Germinal center (tissue), 1 donor: Measurements from ENCODE around the gene ACSM2A.
"Not testable (repeated sequence)": the region's sequence is repeated elsewhere in the genome, so short reads cannot be mapped to it uniquely, and the experiment has no call there.

Experiments
- DNase-seq: peaks from one replicate; pipeline ENCODE4 v3.0.0; 2012; ENCODE audit warnings: mixed read lengths, low spot score

Gene ACSM2A, protein sequence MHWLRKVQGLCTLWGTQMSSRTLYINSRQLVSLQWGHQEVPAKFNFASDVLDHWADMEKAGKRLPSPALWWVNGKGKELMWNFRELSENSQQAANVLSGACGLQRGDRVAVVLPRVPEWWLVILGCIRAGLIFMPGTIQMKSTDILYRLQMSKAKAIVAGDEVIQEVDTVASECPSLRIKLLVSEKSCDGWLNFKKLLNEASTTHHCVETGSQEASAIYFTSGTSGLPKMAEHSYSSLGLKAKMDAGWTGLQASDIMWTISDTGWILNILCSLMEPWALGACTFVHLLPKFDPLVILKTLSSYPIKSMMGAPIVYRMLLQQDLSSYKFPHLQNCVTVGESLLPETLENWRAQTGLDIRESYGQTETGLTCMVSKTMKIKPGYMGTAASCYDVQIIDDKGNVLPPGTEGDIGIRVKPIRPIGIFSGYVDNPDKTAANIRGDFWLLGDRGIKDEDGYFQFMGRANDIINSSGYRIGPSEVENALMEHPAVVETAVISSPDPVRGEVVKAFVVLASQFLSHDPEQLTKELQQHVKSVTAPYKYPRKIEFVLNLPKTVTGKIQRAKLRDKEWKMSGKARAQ

DNA sequence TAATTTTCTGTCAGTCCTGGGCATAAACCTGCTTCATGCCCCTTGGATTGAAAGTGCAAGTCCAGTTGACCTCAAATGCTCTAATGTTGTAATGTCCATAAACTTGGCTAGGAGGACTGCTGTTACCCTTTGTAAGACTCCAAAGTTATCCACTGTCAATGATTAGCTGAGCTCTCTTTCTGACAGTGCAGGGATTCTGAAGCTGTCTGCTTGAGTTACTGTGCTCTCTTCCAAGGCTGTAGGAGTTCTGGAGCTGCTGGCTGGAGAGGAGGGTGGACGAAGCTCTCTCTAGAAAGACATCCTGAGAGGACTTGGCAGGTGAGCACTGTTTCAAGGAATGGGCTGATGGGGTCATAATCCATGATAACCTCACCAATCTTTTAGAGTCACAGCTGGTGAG lies at the start of gene ACSM2A:
Gene ACSM2A (plus strand): TSS at position 158 of the 400 bp plus-strand sequence. CDS start 8,594 bp downstream, outside the sequence.
- not testable (repeated sequence) for DNase-seq

DNA sequence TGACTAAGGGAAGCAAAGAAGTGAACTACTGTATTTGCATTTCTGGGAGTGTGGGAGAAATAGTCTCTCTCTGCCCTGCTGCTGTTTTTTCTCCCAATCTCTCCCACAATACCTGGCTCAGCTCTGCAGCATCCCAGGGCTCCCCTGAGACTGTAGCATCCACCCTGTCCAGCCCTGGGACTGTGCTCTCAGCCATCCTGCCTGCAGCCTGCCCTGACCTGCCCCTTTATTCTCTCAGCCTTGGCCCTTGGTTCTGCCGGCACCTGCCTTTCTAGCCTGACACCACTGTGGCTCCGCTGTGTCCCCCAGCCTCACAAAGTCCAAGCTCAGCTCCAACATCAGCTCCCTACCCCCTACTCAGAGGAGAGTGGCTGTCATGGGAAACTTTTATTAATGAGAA lies 48.7 kb upstream of the ACSM2A start:
- no peak for DNase-seq

DNA sequence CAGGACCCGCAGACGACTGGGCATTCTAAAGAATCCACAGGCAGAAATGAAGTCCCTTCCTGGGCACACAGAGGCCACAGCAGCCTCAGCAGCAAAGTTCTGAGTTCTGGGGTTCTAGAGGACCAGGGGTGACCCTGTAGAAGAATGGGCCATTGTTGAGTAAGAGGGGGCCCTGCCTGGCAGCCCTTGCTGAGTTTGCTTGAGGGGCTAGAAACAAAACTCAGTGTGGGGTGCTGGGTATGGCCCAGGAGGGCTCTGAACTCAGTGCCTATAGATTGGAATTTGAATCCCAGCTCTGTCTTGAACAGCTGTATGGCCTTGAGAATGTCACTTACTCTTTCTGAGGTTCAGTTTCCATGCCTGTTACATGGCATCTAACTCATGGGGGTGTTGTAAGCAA lies 46.7 kb upstream of the ACSM2A start, which contains the start of gene PDILT:
Gene PDILT (minus strand): TSS at position 101 of the 400 bp plus-strand sequence. CDS start 5,437 bp downstream, outside the sequence.
- DNase-seq: no peak

DNA sequence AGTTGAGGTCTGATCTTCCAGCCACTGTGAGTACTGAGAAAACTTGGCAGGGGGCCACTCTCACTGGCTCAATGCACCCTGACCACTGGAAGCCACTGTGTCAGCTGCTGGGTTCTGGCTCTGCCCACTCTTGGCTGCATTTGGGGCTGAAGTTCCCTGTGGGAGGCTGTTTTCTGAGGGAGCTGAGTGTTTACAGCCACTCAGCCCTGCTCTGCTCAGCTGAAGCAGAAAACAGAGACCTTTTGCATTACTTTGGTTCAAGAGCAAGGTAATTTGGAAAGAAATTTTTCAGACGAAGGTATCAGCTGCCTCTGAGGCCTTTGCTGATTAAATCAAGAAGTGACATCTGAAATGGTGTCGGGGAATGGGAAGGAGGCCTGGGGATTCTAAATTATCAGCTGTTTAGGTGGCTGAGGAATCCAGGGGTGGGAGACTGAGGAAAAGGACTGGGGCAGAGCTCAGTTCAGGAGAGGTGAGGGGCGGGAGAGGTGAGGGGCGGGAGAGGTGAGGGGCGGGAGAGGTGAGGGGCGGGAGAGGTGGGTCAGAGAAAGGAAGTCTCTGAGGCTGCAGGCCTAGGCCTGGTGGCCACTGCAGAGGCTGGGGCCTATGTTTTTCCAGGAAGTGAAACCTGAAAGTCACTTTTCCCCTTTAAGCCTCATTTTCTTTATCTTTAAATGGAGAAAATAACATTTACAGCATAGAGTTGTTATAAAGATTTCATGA lies 41.8 kb upstream of the ACSM2A start, which contains the start of gene ACSM5:
Gene ACSM5 (plus strand): TSS at position 137 of the 723 bp plus-strand sequence. CDS start 1,951 bp downstream, outside the sequence.
- no peak for DNase-seq

DNA sequence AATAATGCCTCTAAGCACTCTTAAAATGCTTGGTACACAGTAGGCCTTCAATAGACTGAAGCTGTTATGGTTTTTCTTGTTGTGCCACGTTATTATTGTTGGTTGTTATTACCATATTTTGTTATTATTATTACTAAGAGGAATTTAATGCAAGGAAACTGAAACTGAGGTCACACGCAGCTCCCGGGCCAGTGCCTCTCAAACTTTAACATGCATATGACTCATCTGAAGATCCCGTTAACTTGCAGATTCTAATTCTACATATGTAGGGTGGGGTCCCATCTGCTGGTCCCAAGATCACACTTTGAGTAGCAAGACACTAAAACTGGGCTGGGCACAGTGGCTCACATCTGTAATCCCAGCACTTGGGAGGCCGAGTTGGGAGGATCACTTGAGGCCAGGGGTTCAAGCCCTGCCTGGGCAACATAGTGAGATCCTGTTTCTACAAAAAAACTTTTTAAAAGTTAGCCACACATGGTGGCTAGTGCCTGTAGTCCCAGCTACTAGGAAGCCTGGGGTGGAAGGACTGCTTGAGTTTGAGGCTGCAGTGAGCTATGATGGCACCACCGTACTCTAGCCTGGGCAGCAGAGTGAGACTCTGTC lies 41.1 kb upstream of the ACSM2A start:
- no peak for DNase-seq

DNA sequence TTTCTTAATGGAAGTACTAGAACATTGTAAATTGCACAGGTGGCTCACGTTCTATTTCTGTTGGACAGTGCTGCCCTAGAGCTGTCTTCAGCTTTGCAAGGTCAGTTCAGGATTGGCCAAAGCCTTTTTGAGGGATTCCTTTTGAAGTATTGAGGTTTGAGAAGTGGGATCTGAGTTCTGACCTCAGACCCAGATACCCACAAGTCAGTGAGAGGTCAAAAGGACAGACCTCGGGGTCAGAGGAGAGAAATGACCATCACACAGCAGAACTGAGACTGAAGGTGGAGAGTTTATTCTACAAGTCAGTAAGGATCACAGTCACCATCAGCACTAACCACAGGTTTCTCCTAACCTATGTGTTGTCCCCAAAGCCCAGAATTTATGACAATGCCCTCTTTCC lies 40.3 kb upstream of the ACSM2A start:
- DNase-seq: no peak

DNA sequence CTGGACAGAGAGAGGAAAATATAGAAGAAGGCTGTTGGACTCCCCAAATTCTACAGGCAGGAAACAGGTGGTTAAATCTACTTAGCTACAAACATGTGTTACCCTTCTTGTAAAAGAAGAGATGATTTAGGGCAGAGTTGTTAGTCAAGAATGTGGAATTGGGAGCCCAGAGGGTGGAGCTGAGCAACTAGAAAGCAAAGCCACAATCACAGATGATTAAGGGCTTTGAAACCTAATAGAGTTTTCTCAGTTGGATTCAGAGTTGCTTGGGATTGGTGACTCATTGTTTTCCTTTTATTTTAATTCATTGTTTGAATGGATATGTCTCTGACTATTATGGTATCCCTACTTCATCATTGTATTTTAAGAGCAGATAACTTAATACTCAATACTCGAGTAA lies 35.8 kb upstream of the ACSM2A start:
- no peak for DNase-seq

DNA sequence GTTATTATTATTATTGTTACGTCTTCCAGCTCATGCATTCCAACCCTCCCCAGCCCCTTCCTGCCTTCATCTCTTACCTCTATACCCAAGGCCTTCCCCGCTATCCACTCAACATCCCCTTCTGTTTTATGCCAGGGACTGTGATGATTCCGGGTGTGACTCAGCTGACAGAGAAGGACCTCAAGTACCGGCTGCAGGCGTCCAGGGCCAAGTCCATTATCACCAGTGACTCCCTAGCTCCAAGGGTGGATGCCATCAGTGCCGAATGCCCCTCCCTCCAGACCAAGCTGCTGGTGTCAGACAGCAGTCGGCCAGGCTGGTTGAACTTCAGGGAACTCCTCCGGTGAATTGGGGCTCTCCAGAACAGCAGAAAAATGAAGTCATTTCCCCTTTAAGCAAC lies 32.2 kb upstream of the ACSM2A start:
- not testable (repeated sequence) for DNase-seq

DNA sequence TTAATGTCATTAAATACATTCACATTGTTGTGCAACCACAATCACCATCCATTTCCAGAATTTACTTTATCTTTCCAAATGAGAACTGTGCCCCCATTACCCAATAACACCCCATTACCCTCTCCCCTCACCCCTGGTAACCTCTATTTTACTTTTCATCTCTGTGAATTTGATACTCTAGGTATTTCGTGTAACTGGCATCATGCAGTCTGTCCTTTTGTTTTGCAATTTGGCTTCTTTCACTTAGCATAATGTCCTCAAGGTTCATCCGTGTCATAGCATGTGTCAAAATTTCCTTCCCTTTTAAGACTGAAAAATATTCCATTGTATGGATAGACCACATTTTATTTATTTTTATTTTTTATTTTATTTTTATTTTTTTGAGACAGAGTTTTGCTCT lies 29.6 kb upstream of the ACSM2A start:
- DNase-seq: not testable (repeated sequence)

DNA sequence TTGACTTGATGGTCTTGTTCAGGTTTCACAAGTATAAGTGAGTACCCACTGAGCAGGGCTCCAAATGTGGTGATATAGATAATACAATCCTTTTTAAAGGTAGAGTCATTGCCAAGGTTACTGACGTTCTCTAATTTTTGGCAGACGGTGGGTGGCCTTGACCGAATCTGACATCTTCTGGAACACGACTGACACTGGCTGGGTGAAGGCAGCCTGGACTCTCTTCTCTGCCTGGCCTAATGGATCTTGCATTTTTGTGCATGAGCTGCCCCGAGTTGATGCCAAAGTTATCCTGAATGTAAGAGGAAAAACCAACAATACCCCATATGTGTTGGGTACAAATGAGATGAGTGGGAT lies 27.6 kb upstream of the ACSM2A start:
- not testable (repeated sequence) for DNase-seq

DNA sequence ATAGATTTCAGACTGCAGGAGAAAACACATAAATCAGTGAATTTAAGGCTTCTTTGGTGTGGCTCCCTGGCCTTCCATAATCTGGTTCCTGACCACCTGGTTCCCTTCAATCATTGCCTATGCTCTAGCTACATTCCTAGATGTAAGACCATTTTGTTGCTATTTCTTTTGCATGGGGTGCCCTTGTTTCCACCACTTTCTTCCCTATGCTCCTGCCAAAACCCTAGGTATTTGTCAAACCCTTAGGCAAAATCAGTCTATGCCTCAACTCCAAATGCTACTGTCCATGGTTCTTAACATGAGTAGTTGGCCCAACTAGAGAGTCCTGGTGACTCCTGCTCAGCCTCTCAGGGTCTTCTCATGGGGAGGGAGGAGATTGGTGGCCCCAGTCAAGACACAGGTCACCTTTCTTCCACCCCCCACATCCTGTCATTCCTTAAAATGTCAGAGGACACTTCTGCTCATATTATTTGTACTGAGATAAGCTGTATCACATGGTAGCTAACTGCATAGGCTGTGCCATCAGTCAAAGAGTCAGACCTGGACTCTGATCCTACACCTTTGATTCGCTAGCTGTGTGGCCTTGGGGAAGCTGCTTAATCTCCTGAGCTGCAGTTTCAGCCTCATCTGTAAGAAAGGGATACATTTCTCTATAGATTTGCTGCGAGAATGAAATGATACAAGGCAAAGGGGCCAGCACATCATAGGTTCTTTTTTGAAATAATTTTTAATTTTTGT lies 27.0 kb upstream of the ACSM2A start:
- DNase-seq: no peak

DNA sequence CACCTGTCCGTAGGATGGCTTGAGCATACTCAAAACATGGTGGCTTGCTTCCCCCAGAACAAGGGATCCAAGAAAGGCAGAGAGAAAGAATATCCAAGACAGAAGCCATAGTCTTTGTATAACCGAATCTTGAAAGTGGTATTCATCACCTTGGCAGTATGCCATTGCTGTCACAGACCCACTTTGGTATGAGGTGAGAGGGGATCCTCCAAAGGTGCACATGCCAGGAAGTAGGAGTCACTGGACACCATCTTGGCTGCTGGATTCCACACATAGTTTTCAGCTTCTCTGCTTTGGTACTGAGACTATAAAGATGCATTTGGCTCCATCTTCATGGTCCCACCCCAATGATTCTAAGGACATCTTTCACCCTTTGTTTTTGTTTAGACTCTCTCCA lies 23.9 kb upstream of the ACSM2A start:
- not testable (repeated sequence) for DNase-seq

DNA sequence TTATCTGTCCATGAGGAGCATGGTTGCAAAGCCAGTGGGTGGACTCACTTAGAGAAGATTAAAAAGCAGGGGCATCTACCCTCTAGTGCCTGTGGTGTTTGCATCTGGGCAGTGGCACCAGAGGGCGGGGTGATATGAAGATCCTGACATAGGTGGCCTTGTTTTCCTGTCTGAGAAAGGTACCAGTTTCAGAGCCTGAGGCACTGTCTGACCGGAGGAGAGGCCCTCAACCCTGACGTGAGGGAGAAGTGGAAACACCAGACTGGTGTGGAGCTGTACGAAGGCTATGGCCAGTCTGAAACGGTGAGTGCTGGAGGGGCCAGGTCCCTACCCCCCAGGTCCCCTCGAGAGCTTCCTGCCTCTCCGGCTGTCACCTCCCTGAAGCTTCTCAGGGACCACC lies 21.8 kb upstream of the ACSM2A start:
- DNase-seq: not testable (repeated sequence)

DNA sequence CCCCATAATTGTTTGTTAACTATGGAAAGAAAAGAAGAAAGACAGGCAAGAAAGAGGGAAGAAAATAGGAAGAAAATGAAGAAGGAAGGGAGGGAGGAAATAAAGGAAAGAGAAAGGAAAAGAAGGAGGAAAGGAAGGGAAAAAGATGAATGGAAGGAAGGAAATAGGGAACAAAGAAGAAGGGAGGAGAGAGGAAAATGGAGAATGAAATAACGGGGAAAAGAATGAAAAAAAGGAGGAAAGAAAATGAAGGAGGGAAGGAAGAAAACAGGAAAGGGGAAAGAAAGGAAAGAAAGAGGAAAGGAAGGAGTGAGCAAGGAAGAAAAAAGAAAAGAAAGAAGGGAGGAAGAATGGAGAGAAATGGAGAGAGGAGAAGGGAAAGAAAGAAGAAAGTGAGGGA lies 20.8 kb upstream of the ACSM2A start:
- not testable (repeated sequence) for DNase-seq

DNA sequence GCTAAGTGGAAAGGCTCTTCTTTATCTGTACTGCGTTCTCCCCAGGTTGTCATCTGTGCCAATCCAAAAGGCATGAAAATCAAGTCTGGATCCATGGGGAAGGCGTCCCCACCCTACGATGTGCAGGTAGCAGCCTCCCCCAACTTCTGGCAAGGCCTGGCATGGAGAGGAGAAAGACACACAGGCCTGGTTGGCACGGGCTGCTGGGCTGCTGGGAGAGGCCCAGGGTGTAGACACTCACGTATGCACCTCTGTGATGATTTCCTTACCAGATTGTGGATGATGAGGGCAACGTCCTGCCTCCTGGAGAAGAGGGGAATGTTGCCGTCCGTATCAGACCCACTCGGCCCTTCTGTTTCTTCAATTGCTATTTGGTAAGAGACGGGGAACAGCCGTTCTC lies 20.4 kb upstream of the ACSM2A start:
- no peak for DNase-seq

DNA sequence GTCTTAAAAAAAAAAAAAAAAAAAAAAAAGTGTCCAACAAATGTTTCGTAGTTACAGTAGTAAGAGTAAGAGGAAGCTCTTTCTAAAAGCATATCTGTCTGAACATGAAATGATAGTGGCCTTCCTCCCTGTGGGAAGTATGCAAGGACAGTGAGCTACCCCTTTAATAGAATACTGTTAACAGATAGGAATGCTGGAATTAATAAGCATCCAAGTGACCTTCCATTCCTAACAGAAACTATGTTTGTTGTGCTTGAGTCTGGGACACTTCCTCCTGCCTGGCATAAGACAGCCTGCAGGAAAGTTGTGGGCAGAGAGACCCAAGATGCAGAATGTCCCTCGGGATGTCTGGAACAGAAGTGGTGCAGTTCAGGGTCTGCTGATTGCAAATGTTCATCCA lies 12.4 kb upstream of the ACSM2A start:
- not testable (repeated sequence) for DNase-seq

DNA sequence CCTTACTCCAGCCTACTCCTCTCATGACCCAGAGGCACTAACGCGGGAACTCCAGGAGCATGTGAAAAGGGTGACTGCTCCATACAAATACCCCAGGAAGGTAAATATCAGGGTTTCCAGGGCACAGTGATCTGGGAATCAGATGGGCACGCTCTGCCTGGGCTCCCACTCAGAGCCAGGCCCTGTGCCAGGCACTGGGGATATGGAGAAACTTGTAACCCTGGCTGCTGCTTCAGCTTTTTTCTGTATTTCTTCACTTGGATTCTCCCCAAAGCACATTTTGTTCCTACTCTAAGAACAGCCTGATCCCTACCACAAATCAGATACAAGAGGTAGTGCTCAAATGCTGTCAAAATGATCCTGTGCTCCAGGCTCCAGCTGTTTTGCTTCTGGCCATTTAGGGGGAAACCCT lies 11.5 kb upstream of the ACSM2A start:
- DNase-seq: not testable (repeated sequence)

DNA sequence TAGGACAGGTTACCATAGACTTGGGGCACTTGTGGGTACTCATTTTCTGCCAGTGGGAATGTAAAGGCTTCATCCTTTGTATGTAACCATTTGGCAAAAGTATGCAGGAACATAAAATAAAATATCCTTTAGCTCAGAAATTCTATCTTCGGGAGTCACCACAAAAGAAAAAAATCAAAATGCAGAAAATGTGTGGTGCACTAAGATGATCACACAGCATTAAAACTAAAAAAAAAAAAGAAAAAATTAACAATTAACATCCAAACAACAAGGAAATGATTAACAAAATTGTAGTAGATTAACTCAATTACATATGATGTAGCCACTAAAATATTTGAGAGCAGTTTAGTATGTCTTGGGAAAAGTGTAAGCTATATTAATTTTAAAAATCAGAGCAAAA lies 10.6 kb upstream of the ACSM2A start:
- not testable (repeated sequence) for DNase-seq

DNA sequence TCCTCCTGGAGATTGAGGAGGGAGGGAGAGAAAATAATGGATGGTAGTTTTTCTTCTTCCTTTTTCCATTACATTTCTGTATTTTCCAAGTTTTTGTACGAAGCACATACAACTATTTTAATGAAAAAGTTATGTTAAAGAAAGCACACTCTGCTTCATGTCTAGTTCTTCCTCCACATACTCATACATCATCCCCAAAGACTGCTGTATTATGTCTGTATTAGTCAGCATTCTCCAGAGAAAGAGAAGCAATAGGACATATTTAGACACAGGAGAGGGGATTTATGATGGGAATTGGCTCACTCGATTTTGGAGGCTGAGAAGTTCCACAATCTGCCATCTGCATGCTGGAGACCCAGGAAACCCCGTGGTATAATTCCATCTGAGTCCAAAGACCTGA lies 10.1 kb upstream of the ACSM2A start:
- DNase-seq: no peak

DNA sequence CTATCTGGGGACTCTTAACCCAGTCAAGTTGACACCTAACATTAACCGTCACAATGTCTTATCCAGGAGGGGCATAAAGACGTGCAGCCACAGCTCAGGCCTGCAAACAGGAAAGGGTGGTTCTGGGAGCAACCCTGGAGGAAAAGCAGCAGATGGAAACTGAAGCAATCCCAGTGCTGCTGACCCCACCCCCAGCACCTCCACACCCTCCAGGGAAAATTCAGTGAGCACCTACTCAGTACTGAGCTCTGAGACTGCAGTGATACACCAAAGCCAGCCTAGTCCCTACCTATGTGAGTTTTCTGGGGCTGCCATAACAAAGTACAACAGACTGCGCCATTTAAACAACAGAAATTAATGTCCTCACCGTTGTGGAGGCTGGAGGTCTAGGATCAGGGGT lies 9.5 kb upstream of the ACSM2A start:
- not testable (repeated sequence) for DNase-seq

DNA sequence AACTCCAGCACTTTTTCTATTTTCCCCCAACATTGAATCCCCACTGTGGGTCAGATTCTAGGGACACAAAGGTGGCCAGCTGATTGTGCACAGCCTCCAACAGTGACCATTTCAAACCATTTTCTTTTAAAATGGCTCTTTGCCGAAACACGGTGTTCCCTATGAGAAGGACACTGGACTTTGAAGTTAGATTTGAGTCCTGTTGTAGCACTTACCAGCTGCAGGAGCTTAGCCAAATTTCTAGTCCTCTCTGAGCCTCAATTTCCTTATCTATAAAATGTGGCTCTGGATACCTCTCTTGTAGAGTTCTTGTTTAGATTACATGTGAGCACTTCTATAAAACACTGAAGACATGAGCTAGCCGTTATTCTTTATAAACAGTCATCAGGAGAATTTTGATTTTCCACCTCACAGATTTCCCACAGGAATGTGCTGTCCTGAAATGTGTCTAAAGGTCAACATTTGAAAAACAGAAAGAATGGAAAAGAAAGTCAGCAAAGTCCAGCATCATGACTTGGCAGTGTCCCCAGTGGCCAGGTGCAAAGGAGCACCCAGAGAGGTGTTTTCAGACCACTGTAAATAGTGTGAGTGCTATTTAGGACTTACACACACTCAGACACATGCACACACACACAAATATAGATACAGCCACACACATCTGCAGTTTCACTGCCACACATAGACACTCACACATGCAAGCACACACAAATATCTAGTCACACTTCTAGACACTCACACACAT lies 4.5 kb upstream of the ACSM2A start:
- not testable (repeated sequence) for DNase-seq
